Right lobe of liver (tissue), 4 donors: Measurements from ENCODE around the gene ZMYND11.

Source experiments
- POLR2A ChIP-seq: fragments of 450-650 bp; IDR thresholded peaks from one replicate; pipeline ENCODE4 v1.6.1; 2017; ENCODE audit warnings: antibody characterized with exemption, mild to moderate bottlenecking
- TF ChIP-seq, protein P1 (sequence below), 4 donors: fragments of 200-600 bp in 3 of 4; fragments of 450-650 bp in 1 of 4; IDR thresholded peaks; one replicate each; pipeline versions ENCODE4 v1.5.1 to v1.8.0; 2016 to 2022; ENCODE audit warnings: antibody characterized with exemption in 4 of 4, mild to moderate bottlenecking in 2 of 4
- donor health status: DM: no; HTN: no; CAD: no.
- donor health status: DM: no; HTN: no; CAD: no.
- donor health status: DM: no; HTN: yes; CAD: no.

DNA sequence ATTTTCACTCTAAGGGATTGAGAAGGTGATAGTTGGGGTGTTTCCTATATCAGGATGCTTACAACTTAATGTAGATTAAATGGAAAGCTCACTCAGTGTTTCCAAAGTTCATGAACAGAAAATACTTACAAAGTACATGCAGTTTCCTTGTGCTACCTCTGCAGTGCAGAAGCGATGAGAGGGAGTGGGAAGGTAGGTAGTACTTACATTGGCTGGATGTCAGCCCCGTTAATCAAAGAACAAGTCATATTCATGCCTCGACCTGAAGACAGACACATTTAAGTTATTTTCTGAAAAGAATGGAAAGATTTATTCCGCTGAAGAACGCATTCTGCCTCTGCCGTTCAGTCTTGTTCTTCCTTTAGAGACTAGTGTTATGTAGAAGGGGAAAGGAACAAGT lies 93.1 kb downstream of the ZMYND11 start:
- TF ChIP-seq, protein P1, sequence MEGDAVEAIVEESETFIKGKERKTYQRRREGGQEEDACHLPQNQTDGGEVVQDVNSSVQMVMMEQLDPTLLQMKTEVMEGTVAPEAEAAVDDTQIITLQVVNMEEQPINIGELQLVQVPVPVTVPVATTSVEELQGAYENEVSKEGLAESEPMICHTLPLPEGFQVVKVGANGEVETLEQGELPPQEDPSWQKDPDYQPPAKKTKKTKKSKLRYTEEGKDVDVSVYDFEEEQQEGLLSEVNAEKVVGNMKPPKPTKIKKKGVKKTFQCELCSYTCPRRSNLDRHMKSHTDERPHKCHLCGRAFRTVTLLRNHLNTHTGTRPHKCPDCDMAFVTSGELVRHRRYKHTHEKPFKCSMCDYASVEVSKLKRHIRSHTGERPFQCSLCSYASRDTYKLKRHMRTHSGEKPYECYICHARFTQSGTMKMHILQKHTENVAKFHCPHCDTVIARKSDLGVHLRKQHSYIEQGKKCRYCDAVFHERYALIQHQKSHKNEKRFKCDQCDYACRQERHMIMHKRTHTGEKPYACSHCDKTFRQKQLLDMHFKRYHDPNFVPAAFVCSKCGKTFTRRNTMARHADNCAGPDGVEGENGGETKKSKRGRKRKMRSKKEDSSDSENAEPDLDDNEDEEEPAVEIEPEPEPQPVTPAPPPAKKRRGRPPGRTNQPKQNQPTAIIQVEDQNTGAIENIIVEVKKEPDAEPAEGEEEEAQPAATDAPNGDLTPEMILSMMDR (IDR thresholded peaks at IDR 0.05), result no peak
- TF ChIP-seq POLR2A, result no peak
